GM18520 (cell line): ENCODE results near the gene KCND1.
"Not testable (repeated sequence)": the region's sequence is repeated elsewhere in the genome, so short reads cannot be mapped to it uniquely, and the experiment has no call there.

Source experiments
- ATAC-seq: cut with Tn5 transposase; IDR thresholded peaks from one replicate; pipeline ENCODE4 v1.9.1; 2021; ENCODE audit not compliant: unreplicated experiment

Gene KCND1

DNA sequence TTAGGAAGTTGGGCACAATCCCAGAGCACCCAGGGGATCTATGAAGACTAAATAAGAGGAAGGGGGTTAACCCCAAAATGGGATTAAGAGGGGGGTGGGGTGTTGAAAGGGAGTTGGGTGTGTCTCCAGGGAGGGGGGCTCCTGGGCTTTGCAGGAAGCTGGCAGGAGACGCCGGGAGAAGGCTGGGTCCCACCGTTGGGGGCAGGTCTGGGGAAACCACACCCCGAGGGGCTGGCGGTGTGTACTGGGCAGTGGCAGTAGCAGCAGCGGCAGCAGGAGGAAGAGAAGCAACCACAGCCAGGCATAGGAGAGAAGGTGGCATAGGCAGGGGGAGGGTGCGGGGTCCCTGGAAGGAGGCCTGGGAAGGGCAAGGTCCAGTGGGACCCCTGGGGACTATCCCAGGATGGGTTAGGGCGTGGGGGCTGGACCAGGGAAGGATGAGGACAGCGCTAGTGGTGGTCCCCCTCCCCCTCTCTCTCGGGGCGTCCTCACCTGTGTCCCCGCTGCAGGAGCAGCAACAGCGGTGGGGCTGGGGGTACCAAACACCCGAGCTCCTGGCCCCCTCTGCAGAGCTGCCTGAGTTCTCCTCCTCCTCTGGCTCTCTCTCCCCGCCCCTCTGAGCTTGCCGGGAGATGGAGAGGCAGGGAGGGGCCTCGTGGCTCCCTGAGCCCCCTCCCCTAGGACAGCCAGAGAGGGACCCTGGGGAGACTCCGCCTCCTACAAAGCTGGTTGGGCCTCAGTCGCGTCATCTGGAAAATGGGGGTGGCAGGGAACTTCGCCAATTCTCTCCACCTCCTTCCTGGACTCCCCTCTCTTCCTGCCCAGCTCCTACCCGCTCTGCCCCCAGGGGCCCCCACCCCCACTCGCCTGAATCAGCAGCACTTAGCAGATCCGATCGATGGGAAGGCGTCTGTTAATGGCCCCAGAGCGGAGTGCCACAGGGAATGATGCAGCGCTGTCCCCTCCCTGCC is at the start of gene KCND1:
TSS of gene KCND1 (minus strand) at position 596 of the 971 bp plus-strand sequence. CDS start 1,573 bp downstream, outside the sequence.
- no peak for ATAC-seq

DNA sequence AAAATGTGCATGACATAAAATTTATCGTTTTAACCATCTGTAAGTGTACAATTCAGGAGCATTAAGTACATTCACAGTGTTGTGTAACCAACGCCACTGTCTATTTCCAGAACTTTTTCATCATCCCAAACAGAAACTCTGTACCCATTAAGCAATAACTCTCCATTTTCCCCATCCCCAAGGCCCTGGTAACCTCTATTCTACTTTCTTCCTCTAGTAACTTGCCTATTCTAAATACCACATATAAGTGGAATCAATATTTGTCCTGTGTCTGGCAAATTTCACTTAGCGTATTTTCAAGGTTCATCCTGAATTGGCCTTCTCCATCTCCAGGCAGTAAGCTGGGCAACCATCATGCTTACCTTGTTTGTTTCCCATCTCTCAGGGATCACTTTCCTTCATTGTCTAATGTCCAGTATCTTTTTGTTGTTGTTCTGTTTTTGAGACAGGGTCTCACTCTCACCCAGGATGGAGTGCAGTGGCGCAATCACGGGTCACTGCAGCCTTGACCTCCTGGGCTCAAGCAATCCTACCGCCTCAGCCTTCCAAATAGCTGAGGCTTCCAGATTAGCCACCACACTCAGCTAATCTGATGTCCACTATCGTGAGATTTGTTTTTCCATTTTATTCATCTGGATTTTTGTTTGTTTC is 48.1 kb upstream of the KCND1 start:
- ATAC-seq = no peak

GRCh38 chrX:49019050-49019449 is 47.4 kb upstream of the KCND1 start:
- no peak for ATAC-seq

DNA sequence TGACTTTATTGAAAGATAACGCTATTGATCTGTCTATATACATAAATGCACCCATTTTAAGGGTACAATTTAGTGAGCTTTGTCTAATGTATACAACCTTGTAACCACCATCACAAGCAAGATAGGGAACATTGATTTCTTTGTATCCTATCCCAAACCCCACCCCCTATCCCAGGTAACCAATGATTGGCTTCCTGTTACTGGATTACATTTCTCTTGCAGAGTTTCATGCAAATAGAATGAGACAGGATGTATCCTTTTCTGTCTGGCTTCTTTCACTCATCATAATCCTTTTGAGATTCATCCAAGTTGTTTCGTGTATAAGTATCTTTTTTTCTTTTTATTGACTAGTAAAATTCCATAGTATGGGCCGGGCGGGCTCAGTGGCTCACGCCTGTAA is 32.1 kb upstream of the KCND1 start:
- no peak for ATAC-seq

- ATAC-seq = peak; percentile 87
These were observed 30.7 kb upstream of the KCND1 start, which contains the start of gene GRIPAP1 for GRCh38 chrX:49002091-49002935. GRIPAP1 (minus strand) TSS chrX:49002264; CDS start chrX:49002229, 35 bp downstream.

DNA sequence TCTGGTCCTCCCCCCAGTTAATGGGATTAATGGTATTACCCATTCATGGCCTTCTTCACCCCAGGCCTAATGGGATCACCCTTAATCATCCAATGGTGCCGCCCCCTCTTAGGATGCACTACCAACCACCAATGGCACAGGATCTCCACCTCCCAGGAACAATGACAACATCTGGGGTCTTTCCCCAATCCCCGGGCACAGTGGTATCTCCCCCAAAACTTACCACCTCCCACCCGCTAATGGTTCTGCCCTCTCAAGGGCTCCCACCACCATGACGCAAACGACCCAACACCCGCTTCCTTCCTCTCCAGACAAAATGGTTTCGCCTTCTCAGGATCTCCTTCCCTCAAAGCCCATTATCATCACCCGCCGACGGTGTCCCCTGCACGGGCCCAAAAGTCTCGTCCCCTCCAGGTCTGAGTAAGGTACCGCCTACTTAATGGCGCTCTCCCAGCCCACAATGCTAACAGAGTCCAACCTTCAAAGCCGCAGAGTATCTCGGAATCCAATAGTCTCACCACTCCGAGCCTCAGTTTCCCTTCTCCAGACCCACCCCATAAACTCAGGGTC is 30.0 kb upstream of the KCND1 start:
- ATAC-seq = no peak

DNA sequence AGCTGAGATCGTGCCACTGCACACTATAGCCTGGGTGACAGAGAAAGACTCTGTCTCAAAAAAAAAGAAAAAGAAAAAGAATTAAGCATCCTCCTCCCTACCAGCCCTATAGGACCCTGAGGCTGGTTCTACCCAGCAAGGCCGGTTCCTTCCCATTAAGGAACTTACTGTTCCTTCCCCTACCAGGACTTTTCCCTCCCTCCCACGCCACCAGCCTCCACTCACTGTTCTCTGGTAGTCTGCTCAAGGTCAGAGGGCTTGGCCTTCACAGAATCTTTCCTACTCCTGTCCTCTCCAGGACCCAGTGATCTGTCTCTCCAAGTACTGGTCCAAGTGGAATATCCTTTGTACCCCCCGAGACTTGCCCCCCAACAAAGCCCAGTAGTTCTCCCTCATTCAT is 29.0 kb upstream of the KCND1 start:
- ATAC-seq = no peak

GRCh38 chrX:48999030-48999429 is 27.4 kb upstream of the KCND1 start:
- ATAC-seq = no peak

DNA sequence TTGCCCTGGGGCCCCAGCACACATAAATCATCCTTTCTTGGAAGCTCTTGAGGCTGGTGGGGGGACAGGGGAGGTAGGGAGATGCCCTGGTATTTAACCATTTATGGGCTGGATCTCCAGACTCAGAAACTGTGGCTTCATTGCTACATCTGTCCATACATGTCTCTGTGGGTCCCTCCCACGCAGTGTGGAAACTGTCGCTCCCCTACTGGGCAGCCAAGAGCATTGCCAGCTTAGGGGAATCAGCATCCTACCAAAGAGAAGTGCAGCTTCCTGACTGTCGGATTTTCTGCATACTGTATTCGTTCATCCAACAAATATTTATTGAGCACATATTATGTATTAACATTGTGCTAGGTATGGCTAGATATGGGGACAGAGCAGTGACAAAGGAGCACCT is 26.7 kb upstream of the KCND1 start:
- no peak for ATAC-seq

GRCh38 chrX:48997865-48998264 is 26.2 kb upstream of the KCND1 start:
- no peak for ATAC-seq

DNA sequence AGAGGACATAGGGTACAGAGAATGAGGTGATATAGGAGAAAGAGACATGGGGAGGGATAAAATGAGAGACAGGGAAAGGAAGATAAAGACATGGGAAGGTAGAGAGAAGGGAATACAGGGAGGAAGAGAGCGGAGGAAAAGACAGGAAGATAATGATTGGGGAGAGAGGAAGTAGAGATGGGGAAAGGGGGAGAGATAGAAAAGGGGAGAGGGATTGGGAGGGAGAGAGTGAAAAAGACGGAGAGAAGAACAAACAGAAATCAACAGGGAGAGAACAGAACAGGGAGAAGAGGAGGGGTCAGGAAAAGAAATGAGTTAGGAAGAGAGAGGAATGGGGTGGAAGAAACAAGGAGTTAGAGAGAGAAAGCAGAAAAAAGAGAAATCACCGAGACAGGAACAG is 25.8 kb upstream of the KCND1 start:
- ATAC-seq = no peak

DNA sequence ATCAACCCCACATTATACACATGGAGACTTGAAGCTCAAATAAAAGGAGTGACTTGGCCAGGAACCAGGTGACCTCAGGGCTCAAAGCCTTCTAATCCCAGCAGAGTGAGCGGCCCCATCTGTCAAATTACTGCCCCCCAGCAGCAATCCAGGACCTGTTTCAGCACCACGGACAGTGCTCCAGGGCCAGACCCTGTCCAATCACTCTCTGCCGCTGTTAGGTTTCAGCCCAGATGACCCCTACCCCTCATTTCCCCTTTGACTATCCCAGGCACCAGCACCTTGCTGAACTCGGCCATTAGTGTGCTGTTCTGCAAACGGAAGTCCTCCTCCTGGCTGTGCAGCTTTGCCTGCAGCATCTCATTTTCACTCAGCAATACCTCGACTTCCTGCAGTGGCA is 25.3 kb upstream of the KCND1 start:
- ATAC-seq = no peak

- ATAC-seq = no peak
These were observed 20.7 kb upstream of the KCND1 start for GRCh38 chrX:48992341-48992740.

DNA sequence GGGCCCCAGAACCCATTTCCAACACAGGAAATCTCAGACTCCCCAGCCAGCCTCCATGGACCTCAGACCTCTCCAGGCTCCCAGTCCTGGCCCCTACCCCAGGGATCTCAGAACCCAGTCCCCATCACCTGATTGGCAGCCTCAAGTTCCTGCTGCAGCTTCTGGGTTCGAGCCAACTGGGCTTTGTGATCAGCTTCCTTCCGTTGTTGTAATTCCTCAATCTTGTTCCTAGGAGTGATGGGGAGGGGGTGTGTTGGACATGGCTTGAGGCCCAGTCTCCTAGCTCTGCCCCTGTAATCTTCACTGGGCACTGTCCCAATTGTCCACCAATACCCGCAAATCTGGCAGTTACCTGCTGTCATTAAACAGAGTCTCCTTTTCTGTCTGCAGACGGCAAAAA is 17.8 kb upstream of the KCND1 start:
- ATAC-seq = no peak

DNA sequence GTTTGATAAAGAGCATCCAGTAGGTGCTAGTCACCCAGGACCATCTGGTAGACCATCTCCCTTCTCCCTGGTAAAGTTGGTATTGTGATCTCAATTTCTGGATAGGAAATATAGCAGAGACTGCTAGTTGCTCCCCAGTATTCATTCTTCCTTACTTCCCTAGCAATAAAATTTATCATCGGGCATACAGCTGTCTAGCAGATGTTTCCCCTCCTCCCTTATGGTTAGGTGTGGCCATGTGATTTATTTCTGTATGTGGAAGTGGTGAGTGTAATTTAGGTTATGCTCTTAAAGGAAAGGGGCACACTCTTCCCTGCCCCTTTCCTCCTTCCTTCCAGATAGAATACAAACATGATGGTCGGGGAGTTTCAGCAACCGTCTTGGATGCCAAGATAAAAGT is 12.3 kb upstream of the KCND1 start:
- no peak for ATAC-seq

DNA sequence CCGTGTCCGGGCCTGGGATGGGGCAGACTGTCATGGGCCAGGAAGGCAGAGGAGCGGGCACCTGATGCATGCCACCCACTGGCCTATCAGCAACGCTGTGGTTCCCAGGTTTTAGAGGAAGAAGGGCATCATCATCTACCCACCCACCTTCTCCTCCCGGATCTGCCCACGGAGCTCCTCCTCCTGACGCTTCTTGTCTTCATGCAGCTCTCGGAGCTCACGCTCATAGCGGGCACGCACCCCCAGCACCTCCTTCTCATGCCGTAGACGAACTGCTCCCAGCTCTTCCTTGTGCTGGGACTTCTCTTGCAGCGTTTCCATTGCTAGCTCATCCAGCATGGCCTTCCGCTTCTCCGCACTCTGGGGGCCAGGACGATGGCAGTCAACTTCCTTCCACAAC is 11.4 kb upstream of the KCND1 start:
- no peak for ATAC-seq

GRCh38 chrX:48981178-48981577 is 9.5 kb upstream of the KCND1 start:
- no peak for ATAC-seq

DNA sequence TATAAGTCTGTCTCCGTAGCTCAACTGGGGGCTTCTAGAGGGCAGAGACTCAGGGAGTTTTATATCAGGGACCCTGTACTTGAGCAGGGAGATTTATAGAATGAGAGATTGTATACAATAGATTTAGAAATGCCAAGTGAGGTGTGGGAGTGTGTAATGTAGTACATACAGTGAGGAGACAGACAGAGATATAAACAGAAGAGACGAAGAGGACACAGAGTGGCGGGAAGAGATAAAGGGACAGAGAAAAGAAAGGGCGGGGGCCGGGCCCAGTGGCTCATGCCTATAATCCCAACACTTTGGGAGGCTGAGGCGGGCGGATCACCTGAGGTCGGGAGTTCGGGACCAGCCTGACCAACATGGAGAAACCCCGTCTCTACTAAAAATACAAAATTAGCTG is 8.7 kb upstream of the KCND1 start:
- ATAC-seq = not testable (repeated sequence)

- ATAC-seq = no peak
These were observed 6.6 kb upstream of the KCND1 start for GRCh38 chrX:48978226-48978625.

DNA sequence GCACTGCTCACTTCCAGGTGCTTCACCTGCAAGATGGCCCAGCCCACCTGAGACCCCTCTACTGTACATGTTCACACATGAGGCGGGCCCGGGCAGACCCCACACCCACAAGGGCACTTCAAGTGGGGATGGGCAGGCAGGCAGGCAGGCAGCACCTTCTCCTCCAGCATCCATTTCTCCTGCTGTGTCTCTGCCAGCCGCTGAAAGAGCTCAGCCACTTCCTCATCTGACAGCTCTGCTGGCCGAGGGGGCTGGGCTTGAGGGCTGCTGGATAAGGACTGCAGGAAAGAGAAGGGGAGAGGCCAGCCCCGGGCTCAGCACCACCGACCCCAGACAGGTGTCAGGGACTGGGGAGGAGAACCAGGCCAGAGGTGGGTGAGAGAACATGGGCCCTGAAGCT is 4.4 kb upstream of the KCND1 start:
- ATAC-seq = no peak

DNA sequence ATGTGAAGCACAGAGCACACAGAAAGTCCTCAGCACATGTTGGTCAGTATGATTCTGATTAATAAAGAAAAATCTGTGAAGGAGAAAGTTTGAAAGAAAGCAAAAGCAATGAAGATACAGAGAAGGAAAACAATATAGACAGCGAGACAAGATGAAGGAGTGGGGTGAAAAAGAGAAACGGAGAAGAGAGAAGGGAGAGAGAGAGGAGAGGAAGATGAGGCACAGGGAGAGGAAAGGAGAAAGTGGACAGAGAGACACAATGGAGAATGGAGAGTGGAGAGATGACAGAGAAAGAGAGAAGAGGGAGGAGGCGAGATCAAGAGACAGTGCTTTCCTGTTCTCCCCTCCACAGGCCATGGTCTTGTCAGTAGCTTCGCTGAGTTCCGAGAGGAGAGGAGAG is 3.9 kb upstream of the KCND1 start:
- no peak for ATAC-seq
